Kidney epithelial cell (primary cell): ENCODE results near the gene FNDC11. TPM values are rescaled to one million over a fixed set of nuclear protein-coding genes. Genes with fewer than 3 reads are reported as not detected.
A peak's percentile ranks its signal among the peaks of the same experiment; 100 is the strongest.
"Not testable (repeated sequence)": the region's sequence is repeated elsewhere in the genome, so short reads cannot be mapped to it uniquely, and the experiment has no call there.

Experiments used
- DNase-seq: peaks from one replicate; pipeline ENCODE4 v3.0.0-alpha.2; 2010; ENCODE audit warnings: low read depth
- H3K27me3 ChIP-seq: 2 replicates; pipeline ENCODE4 v1.6.0; 2011; ENCODE audit warnings: low read length; ENCODE audit not compliant: control insufficient read depth, insufficient read depth
- H3K36me3 ChIP-seq: 2 replicates; pipeline ENCODE4 v1.5.1; 2011; ENCODE audit warnings: low read length; ENCODE audit not compliant: control insufficient read depth, insufficient read depth
- H3K4me3 ChIP-seq: 2 replicates; pipeline ENCODE4 v1.5.1; 2011; ENCODE audit warnings: low read depth, mild to moderate bottlenecking, control low read depth, low read length
- total RNA-seq: library from RNA; depleted of rRNA; stranded (reverse); fragments of >200 nt; gene quantifications from 2 replicates; pipeline ENCODE4 v1.2.3, GENCODE V29; 2015
- TF ChIP-seq, protein P1 (sequence below): IDR thresholded peaks from 2 replicates; pipeline ENCODE4 v1.5.1; 2011; ENCODE audit warnings: mild to moderate bottlenecking, moderate library complexity, low read length, control low read depth, inconsistent platforms; ENCODE audit not compliant: insufficient read depth, poor library complexity, severe bottlenecking

FNDC11 gene
- total RNA-seq, 1 donor from 2014 or later, result 1.1 TPM

DNA sequence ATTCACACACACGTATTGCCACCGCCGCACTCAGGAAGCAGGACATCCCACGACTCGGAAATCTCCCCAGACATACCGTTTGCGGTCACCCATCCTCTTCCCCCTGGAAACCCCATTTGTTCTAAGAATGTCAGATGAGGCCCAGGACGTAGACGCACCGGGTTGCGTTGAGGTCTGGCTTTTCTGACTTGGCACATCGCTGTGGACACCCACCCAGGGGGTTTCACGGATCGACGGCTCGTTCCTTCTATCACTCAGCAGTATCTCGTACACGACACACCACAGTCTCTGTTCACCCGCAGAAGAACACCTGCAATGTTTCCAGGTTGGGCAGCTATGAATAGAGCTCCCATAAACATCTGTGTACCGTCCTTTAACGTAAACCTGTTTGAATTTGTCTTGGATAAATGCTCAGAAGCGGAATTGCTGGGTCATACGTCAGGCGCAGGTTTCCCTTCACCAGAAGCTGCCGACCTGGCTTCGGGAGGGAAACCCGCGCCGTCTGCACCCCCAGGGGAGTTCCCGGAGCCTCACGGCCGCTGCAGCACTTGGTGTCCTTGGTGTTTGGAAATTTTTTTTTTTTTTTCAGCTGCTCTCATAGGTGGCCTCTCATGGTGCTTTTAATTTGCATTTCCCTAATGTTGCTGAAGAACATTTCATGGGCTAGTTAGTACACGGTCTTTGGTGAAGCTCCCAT, 45.7 kb upstream of the FNDC11 start:
- no peak for DNase-seq
- peaks cover 14% of the 10 kb centered on the region for H3K27me3 ChIP-seq
- no peaks in the 10 kb centered on the region for H3K36me3 ChIP-seq
- TF ChIP-seq, protein P1, sequence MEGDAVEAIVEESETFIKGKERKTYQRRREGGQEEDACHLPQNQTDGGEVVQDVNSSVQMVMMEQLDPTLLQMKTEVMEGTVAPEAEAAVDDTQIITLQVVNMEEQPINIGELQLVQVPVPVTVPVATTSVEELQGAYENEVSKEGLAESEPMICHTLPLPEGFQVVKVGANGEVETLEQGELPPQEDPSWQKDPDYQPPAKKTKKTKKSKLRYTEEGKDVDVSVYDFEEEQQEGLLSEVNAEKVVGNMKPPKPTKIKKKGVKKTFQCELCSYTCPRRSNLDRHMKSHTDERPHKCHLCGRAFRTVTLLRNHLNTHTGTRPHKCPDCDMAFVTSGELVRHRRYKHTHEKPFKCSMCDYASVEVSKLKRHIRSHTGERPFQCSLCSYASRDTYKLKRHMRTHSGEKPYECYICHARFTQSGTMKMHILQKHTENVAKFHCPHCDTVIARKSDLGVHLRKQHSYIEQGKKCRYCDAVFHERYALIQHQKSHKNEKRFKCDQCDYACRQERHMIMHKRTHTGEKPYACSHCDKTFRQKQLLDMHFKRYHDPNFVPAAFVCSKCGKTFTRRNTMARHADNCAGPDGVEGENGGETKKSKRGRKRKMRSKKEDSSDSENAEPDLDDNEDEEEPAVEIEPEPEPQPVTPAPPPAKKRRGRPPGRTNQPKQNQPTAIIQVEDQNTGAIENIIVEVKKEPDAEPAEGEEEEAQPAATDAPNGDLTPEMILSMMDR, result no peak
- H3K4me3 ChIP-seq, result no peak overlapping the region

DNA sequence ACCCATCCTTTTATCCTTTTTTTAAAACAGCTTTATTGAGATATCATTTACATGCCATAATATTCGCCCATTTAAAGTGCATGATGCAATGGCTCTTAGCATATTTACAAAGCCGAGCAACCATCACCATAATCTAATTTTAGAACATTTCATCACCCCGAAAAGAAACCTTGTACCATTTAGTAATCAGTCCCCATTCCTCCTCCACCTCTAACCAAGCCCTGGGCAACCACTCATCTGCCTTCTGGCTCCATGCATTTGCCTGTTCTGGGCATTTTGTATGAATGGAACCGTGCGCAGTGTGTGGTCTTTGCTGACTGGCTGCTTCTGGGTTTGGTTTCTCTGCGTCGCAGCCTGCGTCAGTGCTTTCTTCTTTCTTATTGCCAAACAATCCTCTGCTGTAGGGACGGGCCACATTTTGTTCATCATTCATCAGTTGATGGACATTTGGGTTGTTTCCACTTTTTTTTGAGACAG, 44.8 kb upstream of the FNDC11 start:
- no peak for DNase-seq
- peaks cover 7% of the 10 kb centered on the region for H3K27me3 ChIP-seq
- TF ChIP-seq, protein P1, result no peak

DNA sequence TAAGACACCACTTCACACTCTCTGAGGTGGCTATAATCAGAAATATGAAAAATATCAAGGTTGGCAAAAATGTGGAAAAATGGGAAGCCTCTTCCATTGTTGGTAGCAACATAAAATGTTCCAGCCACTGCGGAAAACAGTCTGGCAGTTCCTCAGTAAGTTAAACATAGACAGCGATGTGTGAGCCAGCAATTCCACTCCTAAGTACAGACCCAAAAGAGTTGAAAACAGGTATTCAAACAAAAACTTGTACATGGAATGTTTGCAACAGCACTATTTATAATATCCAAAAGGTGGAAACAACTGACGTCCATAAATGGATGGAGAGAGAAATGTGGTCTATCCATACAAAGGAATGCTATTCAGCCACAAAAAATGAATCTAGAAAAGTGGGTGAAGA, 40.8 kb upstream of the FNDC11 start:
- H3K27me3 ChIP-seq, result peaks cover 4% of the 10 kb centered on the region
- H3K36me3 ChIP-seq, result no peaks in the 10 kb centered on the region
- H3K4me3 ChIP-seq, result no peak overlapping the region
- no peak for DNase-seq
- TF ChIP-seq, protein P1, result no peak

More for the DNA sequence above, 44.8 kb upstream of the FNDC11 start:
- Histone ChIP-seq H3K36me3 (no peaks in the 10 kb centered on the region), H3K4me3 (no peak overlapping the region)

DNA sequence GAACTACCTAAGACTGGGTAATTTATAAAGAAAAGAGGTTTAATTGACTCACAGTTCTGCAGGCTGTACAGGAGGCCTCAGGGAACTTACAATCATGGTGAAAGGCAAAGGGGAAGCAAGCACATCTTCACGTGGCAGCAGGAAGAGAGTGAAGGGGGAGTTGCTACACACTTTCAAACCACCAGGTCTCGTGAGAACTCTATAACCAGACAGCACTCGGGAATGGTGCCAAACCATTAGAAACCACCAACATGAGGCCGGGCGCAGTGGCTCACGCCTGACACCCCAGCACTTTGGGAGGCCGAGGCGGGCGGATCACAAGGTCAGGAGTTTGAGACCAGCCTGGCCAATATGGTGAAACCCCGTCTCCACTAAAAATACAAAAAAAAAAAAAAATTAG, 39.4 kb upstream of the FNDC11 start:
- DNase-seq, H3K36me3 ChIP-seq, H3K27me3 ChIP-seq, H3K4me3 ChIP-seq: not testable (repeated sequence)

DNA sequence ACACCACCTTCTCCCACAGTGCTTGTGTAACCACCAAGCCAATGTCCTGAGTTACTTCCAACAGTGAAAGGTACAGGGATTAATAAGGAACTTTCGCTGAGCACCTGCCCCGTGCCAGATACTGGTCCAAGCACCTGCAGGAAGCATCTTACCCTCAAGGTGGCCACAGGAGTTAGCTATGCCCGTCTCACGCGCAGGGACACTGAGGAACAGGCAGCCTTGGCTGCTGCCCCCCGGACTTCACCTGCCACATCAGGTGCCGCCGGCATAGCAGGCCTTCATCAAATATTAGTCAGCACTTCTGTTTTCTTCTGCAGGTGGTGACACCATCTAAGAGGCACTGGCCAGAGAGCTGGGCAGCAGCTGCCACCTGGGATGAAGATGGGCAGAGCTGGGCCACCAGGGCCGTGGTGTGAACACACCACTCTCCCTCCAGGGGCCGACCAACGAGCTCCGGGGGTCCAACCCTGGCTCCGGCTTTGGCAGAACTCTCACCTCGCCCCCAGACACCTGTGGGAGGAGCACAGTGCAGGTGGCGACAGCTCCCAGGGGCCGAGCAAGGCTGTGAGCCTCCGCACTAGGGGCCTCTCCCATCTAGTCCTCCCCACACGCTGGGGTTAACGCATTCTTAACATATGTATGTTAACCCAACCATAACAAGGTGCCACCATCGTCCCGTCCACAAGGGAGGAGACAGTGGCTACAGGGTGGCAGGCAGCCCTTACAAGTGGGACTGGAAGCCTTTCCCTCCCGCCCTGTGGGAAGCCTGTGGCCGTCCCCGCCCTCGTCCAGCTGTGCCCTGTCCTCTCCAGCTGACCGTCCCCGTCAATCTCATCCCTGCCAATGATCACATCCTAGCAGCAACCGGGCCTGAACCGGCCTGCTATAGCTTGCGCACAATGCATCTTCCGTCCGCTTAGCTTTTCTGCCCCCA, 36.3 kb upstream of the FNDC11 start:
- Histone ChIP-seq H3K36me3 (peaks cover 2% of the 10 kb centered on the region), H3K4me3 (no peak overlapping the region), H3K27me3 (peaks cover 2% of the 10 kb centered on the region)
- TF ChIP-seq, protein P1, result no peak
- DNase-seq, result no peak

DNA sequence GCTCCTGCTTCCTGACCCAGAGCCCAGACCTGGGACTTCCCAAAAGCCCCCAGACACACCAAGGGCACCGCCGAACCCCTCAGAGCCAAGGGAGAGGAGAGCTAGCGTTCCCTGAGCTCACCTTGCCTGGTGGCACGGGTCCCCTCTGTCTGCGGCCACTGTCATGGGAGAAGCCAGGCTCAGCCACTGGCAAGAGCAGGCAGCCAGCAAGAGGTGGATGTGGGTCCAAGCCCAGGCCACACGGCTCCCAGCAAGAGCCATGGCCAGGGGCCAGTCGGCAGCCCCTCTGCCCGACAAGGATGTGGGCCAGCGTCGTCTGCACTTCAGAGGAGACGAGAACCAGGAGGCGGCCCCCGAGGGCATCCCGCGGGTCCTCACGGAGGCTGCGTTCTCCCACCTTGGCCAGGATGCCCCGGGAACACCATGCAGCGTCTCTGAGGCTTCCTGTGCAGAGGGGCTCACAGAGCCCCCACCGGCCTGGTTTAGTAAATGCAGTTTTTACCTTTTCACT, 35.6 kb upstream of the FNDC11 start:
- DNase-seq, result no peak
- TF ChIP-seq, protein P1, result peak; percentile 15

More for the DNA sequence above, 35.6 kb upstream of the FNDC11 start:
- Histone ChIP-seq H3K36me3 (peaks cover 7% of the 10 kb centered on the region), H3K4me3 (no peak overlapping the region), H3K27me3 (peaks cover 2% of the 10 kb centered on the region)
